ENCODE results near the gene WWC2. TPM values are rescaled to one million over a fixed set of nuclear protein-coding genes. Genes with fewer than 3 reads are reported as not detected.

The WWC2 gene
- total and polyA plus RNA-seq, 2 experiments from 2014 or later = 50.5 to 74.2 TPM

DNA sequence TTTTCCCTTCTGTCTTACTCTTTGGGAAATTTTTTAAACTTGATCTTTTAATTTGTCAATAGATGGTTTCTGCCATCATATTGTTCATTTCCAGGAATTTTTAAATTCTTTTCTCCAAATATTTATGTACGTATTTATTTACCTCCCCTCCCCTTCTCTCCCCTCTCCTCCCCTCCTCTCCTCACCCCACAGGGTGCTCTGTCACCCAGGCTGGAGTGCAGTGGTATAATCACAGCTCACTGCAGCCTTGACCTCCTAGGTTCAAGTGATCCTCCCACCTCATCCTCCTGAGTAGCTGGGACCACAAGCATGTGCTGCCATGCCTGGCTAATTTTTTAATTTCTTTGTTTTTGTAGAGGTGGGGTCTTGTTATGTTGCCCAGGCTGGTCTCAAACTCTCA is 73.8 kb downstream of the WWC2 start:
- Histone ChIP-seq H3K4me2 (peak overlapping the region; percentile 45), H3K4me1 (ENCODE audit: insufficient read depth) (peaks cover 87% of the 10 kb centered on the region), H3K36me3 (ENCODE audit: insufficient read depth) (no peaks in the 10 kb centered on the region), H3K27me3 (ENCODE audit: insufficient read depth) (no peaks in the 10 kb centered on the region), H4K20me1 (replicated peaks; ENCODE audit: insufficient read depth) (peaks cover 28% of the 10 kb centered on the region), H3K9me2 (ENCODE audit: insufficient read depth) (no peaks in the 10 kb centered on the region), H3F3A (replicated peaks; ENCODE audit: low read depth) (0 out of 2 replicates have a peak, but pooled peaks cover 3% of the 10 kb centered on the region), H3K79me2 (replicated peaks; ENCODE audit: insufficient read depth) (peaks cover 99% of the 10 kb centered on the region), H3K4me3 (peak overlapping the region; percentile 1; the same call in 1 of the 2 replicates), H2AFZ (no peak overlapping the region), H3K27ac (ENCODE audit: low read depth) (peak overlapping the region; percentile 72; the same call in 1 of the 2 replicates)
- H3K27me3 Mint-ChIP-seq (ENCODE audit: insufficient read depth, low read depth, poor library complexity) = peaks cover 4% of the 10 kb centered on the region
- H3K36me3 Mint-ChIP-seq (ENCODE audit: low read depth) = no peaks in the 10 kb centered on the region
- peaks cover 70% of the 10 kb centered on the region for H3K4me1 Mint-ChIP-seq
- H3K4me3 Mint-ChIP-seq = no peak overlapping the region
- no peak for DNase-seq (ENCODE audit: low spot score)
- H3K9me3 Mint-ChIP-seq = no peaks in the 10 kb centered on the region; the same call in 2 of the 3 replicates
- ATAC-seq = peak; percentile 9; the same call in 1 of the 3 replicates
- TF ChIP-seq CTCF (conservative IDR thresholded peaks at IDR 0.05; ENCODE audit: low read depth in 2 of 2) (no peak), JUNB (IDR thresholded peaks at IDR 0.05; ENCODE audit: unreplicated experiment) (no peak), STAT1 (IDR thresholded peaks at IDR 0.05; ENCODE audit: unreplicated experiment) (no peak), ZNF114 (CRISPR knock-in tag; IDR thresholded peaks at IDR 0.05) (no peak), ZNF331 (CRISPR knock-in tag; IDR thresholded peaks at IDR 0.05; ENCODE audit: low read depth) (no peak), POLR2AphosphoS5 (IDR thresholded peaks at IDR 0.05; ENCODE audit: low read depth) (no peak), CREB1 (CRISPR knock-in tag; IDR thresholded peaks at IDR 0.05; ENCODE audit: low read depth) (no peak), EZH2phosphoT487 (IDR thresholded peaks at IDR 0.05; ENCODE audit: unreplicated experiment) (no peak), NANOG (IDR thresholded peaks at IDR 0.05; ENCODE audit: borderline replicate concordance) (no peak), EZH2 (IDR thresholded peaks at IDR 0.05; ENCODE audit: low read depth, unreplicated experiment) (no peak)
- TF ChIP-seq, protein P1, sequence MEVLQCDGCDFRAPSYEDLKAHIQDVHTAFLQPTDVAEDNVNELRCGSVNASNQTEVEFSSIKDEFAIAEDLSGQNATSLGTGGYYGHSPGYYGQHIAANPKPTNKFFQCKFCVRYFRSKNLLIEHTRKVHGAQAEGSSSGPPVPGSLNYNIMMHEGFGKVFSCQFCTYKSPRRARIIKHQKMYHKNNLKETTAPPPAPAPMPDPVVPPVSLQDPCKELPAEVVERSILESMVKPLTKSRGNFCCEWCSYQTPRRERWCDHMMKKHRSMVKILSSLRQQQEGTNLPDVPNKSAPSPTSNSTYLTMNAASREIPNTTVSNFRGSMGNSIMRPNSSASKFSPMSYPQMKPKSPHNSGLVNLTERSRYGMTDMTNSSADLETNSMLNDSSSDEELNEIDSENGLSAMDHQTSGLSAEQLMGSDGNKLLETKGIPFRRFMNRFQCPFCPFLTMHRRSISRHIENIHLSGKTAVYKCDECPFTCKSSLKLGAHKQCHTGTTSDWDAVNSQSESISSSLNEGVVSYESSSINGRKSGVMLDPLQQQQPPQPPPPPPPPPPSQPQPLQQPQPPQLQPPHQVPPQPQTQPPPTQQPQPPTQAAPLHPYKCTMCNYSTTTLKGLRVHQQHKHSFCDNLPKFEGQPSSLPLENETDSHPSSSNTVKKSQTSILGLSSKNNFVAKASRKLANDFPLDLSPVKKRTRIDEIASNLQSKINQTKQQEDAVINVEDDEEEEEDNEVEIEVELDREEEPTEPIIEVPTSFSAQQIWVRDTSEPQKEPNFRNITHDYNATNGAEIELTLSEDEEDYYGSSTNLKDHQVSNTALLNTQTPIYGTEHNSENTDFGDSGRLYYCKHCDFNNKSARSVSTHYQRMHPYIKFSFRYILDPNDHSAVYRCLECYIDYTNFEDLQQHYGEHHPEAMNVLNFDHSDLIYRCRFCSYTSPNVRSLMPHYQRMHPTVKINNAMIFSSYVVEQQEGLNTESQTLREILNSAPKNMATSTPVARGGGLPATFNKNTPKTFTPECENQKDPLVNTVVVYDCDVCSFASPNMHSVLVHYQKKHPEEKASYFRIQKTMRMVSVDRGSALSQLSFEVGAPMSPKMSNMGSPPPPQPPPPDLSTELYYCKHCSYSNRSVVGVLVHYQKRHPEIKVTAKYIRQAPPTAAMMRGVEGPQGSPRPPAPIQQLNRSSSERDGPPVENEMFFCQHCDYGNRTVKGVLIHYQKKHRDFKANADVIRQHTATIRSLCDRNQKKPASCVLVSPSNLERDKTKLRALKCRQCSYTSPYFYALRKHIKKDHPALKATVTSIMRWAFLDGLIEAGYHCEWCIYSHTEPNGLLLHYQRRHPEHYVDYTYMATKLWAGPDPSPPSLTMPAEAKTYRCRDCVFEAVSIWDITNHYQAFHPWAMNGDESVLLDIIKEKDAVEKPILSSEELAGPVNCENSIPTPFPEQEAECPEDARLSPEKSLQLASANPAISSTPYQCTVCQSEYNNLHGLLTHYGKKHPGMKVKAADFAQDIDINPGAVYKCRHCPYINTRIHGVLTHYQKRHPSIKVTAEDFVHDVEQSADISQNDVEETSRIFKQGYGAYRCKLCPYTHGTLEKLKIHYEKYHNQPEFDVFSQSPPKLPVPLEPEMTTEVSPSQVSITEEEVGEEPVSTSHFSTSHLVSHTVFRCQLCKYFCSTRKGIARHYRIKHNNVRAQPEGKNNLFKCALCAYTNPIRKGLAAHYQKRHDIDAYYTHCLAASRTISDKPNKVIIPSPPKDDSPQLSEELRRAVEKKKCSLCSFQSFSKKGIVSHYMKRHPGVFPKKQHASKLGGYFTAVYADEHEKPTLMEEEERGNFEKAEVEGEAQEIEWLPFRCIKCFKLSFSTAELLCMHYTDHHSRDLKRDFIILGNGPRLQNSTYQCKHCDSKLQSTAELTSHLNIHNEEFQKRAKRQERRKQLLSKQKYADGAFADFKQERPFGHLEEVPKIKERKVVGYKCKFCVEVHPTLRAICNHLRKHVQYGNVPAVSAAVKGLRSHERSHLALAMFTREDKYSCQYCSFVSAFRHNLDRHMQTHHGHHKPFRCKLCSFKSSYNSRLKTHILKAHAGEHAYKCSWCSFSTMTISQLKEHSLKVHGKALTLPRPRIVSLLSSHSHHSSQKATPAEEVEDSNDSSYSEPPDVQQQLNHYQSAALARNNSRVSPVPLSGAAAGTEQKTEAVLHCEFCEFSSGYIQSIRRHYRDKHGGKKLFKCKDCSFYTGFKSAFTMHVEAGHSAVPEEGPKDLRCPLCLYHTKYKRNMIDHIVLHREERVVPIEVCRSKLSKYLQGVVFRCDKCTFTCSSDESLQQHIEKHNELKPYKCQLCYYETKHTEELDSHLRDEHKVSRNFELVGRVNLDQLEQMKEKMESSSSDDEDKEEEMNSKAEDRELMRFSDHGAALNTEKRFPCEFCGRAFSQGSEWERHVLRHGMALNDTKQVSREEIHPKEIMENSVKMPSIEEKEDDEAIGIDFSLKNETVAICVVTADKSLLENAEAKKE (CRISPR knock-in tag; IDR thresholded peaks at IDR 0.05) = no peak
- TF ChIP-seq, protein P2, sequence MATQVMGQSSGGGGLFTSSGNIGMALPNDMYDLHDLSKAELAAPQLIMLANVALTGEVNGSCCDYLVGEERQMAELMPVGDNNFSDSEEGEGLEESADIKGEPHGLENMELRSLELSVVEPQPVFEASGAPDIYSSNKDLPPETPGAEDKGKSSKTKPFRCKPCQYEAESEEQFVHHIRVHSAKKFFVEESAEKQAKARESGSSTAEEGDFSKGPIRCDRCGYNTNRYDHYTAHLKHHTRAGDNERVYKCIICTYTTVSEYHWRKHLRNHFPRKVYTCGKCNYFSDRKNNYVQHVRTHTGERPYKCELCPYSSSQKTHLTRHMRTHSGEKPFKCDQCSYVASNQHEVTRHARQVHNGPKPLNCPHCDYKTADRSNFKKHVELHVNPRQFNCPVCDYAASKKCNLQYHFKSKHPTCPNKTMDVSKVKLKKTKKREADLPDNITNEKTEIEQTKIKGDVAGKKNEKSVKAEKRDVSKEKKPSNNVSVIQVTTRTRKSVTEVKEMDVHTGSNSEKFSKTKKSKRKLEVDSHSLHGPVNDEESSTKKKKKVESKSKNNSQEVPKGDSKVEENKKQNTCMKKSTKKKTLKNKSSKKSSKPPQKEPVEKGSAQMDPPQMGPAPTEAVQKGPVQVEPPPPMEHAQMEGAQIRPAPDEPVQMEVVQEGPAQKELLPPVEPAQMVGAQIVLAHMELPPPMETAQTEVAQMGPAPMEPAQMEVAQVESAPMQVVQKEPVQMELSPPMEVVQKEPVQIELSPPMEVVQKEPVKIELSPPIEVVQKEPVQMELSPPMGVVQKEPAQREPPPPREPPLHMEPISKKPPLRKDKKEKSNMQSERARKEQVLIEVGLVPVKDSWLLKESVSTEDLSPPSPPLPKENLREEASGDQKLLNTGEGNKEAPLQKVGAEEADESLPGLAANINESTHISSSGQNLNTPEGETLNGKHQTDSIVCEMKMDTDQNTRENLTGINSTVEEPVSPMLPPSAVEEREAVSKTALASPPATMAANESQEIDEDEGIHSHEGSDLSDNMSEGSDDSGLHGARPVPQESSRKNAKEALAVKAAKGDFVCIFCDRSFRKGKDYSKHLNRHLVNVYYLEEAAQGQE (IDR thresholded peaks at IDR 0.05; ENCODE audit: unreplicated experiment) = no peak
- H3K27ac Mint-ChIP-seq = no peak overlapping the region
